OCI-LY3 (cell line): ENCODE results near the gene BORCS8.

Experiments
- H2AFZ ChIP-seq: fragments of 200-600, 300-600 bp; shearing (Covaris generic); 2 replicates; pipeline ENCODE4 v1.6.0; 2014; ENCODE audit warnings: antibody characterized with exemption, low read depth, low read length
- H3K27ac ChIP-seq: fragments of 200-600, 300-600 bp; sonication (generic); 2 replicates; pipeline ENCODE4 v1.5.1; 2014; ENCODE audit warnings: mild to moderate bottlenecking, low read length, moderate library complexity, mixed read lengths
- H3K27me3 ChIP-seq: fragments of 200-600, 300-600 bp; sonication (generic); 2 replicates; pipeline ENCODE4 v1.6.1; 2014; ENCODE audit warnings: low read depth, low read length, mixed read lengths
- H3K36me3 ChIP-seq: fragments of 200-600, 300-600 bp; sonication (generic); replicated peaks from 2 replicates; pipeline ENCODE3; 2014; ENCODE audit warnings: low read depth, low read length, mixed read lengths
- H3K4me1 ChIP-seq: fragments of 300-600, 200-600 bp; sonication (generic); 2 replicates; pipeline ENCODE4 v1.6.1; 2014; ENCODE audit warnings: low read length, mixed read lengths
- H3K4me2 ChIP-seq: fragments of 200-600, 300-600 bp; sonication (generic); 2 replicates; pipeline ENCODE4 v1.6.1; 2014; ENCODE audit warnings: low read length, mixed read lengths
- H3K4me3 ChIP-seq: fragments of 300-600, 200-600 bp; sonication (generic); 2 replicates; pipeline ENCODE4 v1.5.1; 2014; ENCODE audit warnings: antibody characterized with exemption, mild to moderate bottlenecking, low read length, moderate library complexity
- H3K79me2 ChIP-seq: fragments of 300-600, 200-600 bp; shearing (Covaris generic); 2 replicates; pipeline ENCODE4 v1.6.1; 2014; ENCODE audit warnings: mild to moderate bottlenecking, low read length, mixed read lengths
- H3K9ac ChIP-seq: fragments of 300-600, 200-600 bp; shearing (Covaris generic); 2 replicates; pipeline ENCODE4 v1.6.0; 2014; ENCODE audit warnings: mild to moderate bottlenecking, low read length, moderate library complexity
- H3K9me3 ChIP-seq: fragments of 200-600, 300-600 bp; shearing (Covaris generic); 2 replicates; pipeline ENCODE4 v1.6.1; 2014; ENCODE audit warnings: low read length, mixed read lengths; ENCODE audit not compliant: insufficient read depth
- H4K20me1 ChIP-seq: fragments of 200-600, 300-600 bp; sonication (generic); 2 replicates; pipeline ENCODE4 v1.6.1; 2016; ENCODE audit warnings: low read length, mixed read lengths; ENCODE audit not compliant: insufficient read depth
- CTCF ChIP-seq: fragments of 200-600, 300-600 bp; sonication (generic); IDR thresholded peaks from 2 replicates; pipeline ENCODE4 v1.5.1; 2014; ENCODE audit warnings: antibody characterized with exemption, low read length, low read depth
- EZH2phosphoT487 ChIP-seq: fragments of 200-600 bp; shearing (Covaris generic); IDR thresholded peaks from 2 replicates; pipeline ENCODE4 v1.6.1; 2018; ENCODE audit warnings: antibody characterized with exemption, mixed run types, low read depth

Gene BORCS8

GRCh38 chr19:19162495-19162894 is 29.5 kb downstream of the BORCS8 start:
- Histone ChIP-seq H2AFZ (no peak overlapping the region), H3K4me2 (no peak overlapping the region), H3K79me2 (peaks cover 8% of the 10 kb centered on the region; the same call in 1 of the 2 replicates), H3K9me3 (no peaks in the 10 kb centered on the region), H3K4me1 (peaks cover 44% of the 10 kb centered on the region), H3K27me3 (no peaks in the 10 kb centered on the region), H3K4me3 (no peak overlapping the region), H3K27ac (no peak overlapping the region), H3K9ac (no peak overlapping the region), H3K36me3 (peaks cover 5% of the 10 kb centered on the region), H4K20me1 (peaks cover 1% of the 10 kb centered on the region; the same call in 1 of the 2 replicates)
- TF ChIP-seq EZH2phosphoT487 = no peak
- TF ChIP-seq CTCF = no peak

DNA sequence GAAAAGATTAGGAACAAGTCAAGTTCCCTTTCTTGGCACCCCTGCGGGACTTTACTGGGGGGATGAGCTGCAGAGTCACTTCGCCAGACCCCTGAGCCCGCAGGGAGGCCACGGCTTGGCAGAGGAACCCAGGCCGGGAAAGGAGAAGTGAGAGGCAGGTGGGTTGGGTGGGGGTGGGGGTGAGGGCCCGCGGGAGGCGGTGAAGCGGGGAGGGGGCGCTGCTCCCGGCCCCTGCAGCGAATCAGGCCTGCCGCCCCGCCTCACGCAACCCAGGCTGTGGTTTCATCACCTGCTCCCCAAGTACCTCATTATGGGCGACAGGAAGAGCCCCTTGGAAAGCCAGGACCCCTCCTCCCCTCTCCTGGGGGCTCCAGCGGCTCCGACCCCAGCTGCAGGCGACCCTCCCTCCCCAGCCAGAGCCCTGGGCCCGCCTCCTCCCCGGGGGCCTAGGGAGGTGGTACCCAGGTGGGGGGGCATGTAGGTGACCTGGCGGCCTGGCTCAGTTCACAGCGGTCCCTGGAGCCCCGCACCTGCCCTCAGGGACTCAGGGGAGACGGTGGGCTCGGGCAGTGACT is 31.4 kb downstream of the BORCS8 start:
- Histone ChIP-seq H3K4me2 (peak overlapping the region; percentile 85), H2AFZ (no peak overlapping the region), H3K9me3 (no peaks in the 10 kb centered on the region), H4K20me1 (no peaks in the 10 kb centered on the region; the same call in 1 of the 2 replicates), H3K27ac (peak overlapping the region; percentile 85), H3K4me3 (peak overlapping the region; percentile 67), H3K4me1 (peaks cover 62% of the 10 kb centered on the region), H3K36me3 (peaks cover 10% of the 10 kb centered on the region), H3K27me3 (no peaks in the 10 kb centered on the region), H3K9ac (peak overlapping the region; percentile 74), H3K79me2 (peaks cover 8% of the 10 kb centered on the region; the same call in 1 of the 2 replicates)
- TF ChIP-seq CTCF (no peak), EZH2phosphoT487 (no peak)

GRCh38 chr19:19159534-19159933 is 32.4 kb downstream of the BORCS8 start:
- Histone ChIP-seq H3K4me1 (peaks cover 73% of the 10 kb centered on the region), H3K4me2 (peak overlapping the region; percentile 85), H3K27me3 (no peaks in the 10 kb centered on the region), H3K27ac (peak overlapping the region; percentile 85), H2AFZ (no peak overlapping the region), H4K20me1 (no peaks in the 10 kb centered on the region), H3K79me2 (peaks cover 8% of the 10 kb centered on the region; the same call in 1 of the 2 replicates), H3K9ac (peak overlapping the region; percentile 54; the same call in 1 of the 2 replicates), H3K4me3 (peak overlapping the region; percentile 3; the same call in 1 of the 2 replicates), H3K9me3 (no peaks in the 10 kb centered on the region), H3K36me3 (peaks cover 11% of the 10 kb centered on the region)
- TF ChIP-seq CTCF (no peak), EZH2phosphoT487 (no peak)

GRCh38 chr19:19157808-19158207 is 34.1 kb downstream of the BORCS8 start:
- H3K27me3 ChIP-seq = no peaks in the 10 kb centered on the region
- TF ChIP-seq EZH2phosphoT487 (no peak), CTCF (no peak)
- H3K36me3 ChIP-seq = peaks cover 12% of the 10 kb centered on the region
- H3K79me2 ChIP-seq = peaks cover 8% of the 10 kb centered on the region; the same call in 1 of the 2 replicates
- H2AFZ ChIP-seq = no peak overlapping the region
- H3K9ac ChIP-seq = no peak overlapping the region
- H3K4me1 ChIP-seq = peaks cover 78% of the 10 kb centered on the region
- no peaks in the 10 kb centered on the region for H3K9me3 ChIP-seq
- H3K4me3 ChIP-seq = no peak overlapping the region
- no peaks in the 10 kb centered on the region for H4K20me1 ChIP-seq
- H3K27ac ChIP-seq = peak overlapping the region; percentile 60
- peak overlapping the region; percentile 32 for H3K4me2 ChIP-seq
